Endothelial cell of umbilical vein (primary cell): ENCODE results near the gene DAB1.

Experiments
- CTCF ChIP-seq, 2 donors: IDR thresholded peaks; 1 replicate in 1 of 2; 2 replicates in 1 of 2; pipeline ENCODE4 v1.5.1; 2011; ENCODE audit warnings: low read length in 2 of 2, mild to moderate bottlenecking in 2 of 2, moderate library complexity in 2 of 2, control low read depth in 1 of 2, inconsistent platforms in 1 of 2, low read depth in 1 of 2; ENCODE audit not compliant: insufficient read depth in 1 of 2; ENCODE audit errors: extremely low read depth in 1 of 2
- EZH2 ChIP-seq: IDR thresholded peaks from 2 replicates; pipeline ENCODE4 v1.6.1; 2012; ENCODE audit warnings: borderline replicate concordance, low read depth, mild to moderate bottlenecking, moderate library complexity, low read length, inconsistent platforms; ENCODE audit not compliant: severe bottlenecking
- FOS ChIP-seq: IDR thresholded peaks from 2 replicates; pipeline ENCODE4 v1.6.1; 2011; ENCODE audit warnings: mild to moderate bottlenecking, low read length, moderate library complexity, borderline replicate concordance; ENCODE audit not compliant: insufficient read depth
- MAX ChIP-seq: IDR thresholded peaks from 2 replicates; pipeline ENCODE4 v1.6.1; 2011; ENCODE audit not compliant: insufficient read depth, insufficient read length
- POLR2A ChIP-seq: IDR thresholded peaks from 2 replicates; pipeline ENCODE4 v1.6.1; 2012; ENCODE audit warnings: low read depth, mild to moderate bottlenecking, control low read depth, low read length
- POLR2AphosphoS5 ChIP-seq: IDR thresholded peaks from 2 replicates; pipeline ENCODE4 v1.6.1; 2012; ENCODE audit warnings: low read depth, mild to moderate bottlenecking, control low read depth, low read length, moderate library complexity; ENCODE audit not compliant: insufficient read depth

- TF ChIP-seq CTCF (IDR thresholded peaks at IDR 0.05; ENCODE audit: extremely low read depth in 1 of 2, insufficient read depth in 1 of 2, low read depth in 1 of 2, low read length in 2 of 2) = no peak
- no peak for TF ChIP-seq MAX
- no peak for TF ChIP-seq EZH2
- TF ChIP-seq POLR2AphosphoS5 = no peak
- no peak for TF ChIP-seq POLR2A
- TF ChIP-seq FOS = no peak
These were observed 61.4 kb downstream of the DAB1 start for GRCh38 chr1:57362480-57362879.
